Central memory CD4-positive, alpha-beta T cell (primary cell): Measurements from ENCODE around the gene OBSL1.

Experiments used
- DNase-seq: peaks from one replicate; pipeline ENCODE4 v3.0.0; 2022

OBSL1 gene

DNA sequence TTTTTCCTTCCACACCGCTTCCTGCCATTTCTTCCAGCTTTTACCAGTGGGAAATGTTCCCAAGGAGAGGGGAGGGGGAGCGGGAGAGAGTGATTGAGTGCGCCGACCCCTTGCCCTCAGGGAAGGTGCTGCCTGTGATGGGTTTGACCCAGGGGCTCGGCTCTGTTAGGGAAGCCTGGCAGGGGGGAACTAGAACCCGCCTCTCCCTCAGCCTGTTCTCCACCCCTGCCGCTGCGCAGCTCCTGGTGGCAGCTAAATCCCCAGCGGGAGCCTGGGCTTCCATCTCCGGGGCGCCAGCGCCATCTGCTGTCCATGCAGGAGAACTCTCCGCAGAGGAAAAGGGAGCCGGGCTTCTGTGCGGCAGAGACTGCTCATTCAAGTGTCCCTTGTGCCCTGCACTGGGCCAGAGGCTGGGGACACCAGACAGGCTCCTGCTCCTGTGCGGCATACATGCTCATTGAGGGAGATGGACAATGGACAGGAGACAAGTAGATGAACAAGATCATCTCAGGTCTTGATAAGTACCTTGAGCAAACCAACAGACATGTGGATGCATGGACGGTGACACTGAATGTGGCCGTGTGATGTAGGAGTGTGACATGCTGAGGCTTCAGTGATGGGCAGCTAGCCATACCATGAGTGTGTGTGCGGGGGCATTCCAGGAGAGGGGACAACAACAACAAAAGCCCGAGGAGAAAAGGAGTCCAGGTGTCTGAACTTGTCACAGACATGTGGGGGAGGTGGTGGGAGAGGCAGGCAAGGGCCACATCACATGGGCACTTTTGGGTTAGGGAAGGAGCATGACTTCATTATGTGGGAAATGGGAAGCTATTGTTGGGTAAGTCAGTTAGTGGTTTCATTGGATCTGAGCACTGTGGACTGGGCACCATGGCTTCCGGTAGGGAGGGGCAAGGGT is 41.0 kb downstream of the OBSL1 start:
- DNase-seq, result peak; percentile 79

GRCh38 chr2:219527472-219527871 is 43.9 kb downstream of the OBSL1 start:
- no peak for DNase-seq

- DNase-seq, result no peak
Measured at GRCh38 chr2:219527076-219527394, 44.3 kb downstream of the OBSL1 start.

- no peak for DNase-seq
Measured at GRCh38 chr2:219526320-219527075, 44.8 kb downstream of the OBSL1 start.

- DNase-seq, result no peak
Measured at GRCh38 chr2:219525533-219526232, 45.7 kb downstream of the OBSL1 start.

DNA sequence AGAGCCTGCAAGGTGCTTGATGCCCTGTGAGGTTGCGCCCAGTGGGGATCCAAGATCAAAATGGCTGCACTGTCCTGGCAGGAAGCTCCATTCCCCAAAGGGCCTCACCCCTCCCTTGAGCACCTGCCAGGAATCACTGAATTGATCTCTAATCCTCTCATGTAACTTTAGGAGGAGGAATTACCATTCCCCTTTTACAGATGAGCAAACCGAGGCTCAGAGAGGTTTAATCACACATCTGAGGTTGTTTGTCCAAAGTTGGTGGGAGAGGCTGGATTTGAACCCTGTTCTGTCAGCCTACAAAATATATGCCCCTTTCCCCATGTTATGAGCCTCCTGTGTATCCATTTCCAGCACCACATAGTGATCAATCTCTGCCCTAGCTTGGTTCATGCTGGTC is 46.5 kb downstream of the OBSL1 start:
- no peak for DNase-seq

DNA sequence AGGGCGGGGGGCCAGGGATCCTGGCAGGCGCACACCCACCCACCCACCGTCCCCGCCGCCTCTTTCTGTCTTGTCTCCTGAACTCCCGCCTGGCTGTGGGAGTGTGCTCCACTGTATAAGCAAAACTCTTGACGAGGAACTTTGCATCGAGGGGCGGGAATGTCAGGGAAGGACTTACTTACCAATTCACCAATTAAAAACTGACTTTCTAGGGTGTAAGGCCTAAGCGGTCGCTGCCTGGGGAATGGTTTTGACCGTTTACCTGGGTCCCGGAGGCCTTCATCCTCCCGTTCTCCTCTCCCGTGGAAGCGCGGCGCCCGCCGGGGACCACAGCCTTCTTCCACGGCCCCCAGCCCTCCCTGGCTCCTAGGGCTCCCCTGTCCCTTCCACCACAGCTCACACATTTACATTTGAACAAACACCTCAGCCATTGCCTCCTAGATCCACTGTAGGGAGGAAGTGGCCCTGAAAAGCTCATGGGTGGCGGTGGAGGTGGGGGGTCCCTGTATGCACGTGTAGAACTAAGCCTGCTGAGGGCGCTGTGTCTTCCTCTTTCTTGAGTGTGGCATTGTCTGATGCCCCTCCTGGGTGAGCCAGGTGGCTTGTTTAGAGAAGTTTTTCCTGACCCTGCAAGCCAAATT is 48.2 kb downstream of the OBSL1 start:
- no peak for DNase-seq

DNA sequence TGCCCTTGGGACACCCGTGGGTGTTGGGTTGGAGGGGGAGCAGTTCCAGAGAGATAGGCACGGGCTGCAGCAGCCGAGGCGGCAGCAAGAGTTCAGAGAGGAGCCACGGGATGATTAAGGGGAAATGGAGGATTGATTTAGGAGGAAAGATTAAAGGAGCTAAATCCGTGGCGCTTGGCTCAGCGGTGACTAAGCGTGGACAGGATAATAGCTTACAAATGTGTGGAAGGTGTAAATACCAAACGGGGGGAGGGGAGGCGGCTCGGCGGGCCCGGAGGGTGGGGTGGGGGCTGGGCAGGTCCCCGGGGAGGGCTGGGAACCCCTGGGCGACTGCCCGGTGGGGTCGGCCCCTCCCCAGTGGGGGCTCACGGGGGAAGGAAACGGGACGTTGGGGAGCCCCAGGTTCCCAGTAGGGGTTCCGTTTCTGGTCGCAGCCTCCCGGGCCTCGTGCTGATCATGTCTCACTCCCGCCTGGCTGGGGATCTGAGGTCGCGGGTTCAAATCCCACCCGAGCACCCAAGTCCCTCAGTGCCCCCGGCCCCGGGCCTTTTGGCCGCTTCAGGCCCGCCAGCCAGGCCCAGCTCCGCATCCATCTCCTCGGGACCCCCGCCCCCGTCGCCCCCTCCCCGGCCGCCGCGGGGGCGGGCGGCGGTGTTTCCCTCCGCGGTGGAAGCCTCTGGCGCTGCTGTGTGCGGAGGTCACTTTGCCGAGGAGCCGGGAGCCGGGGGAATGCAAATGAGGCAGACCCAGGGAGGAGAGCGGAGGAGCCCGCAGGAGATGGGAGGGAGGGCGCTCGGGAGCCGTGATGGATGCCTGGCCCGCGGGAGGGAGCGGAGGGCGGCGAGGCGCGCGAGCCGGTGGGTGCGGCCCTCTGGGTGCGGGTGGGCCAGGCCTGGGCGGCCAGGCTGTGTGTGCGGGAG is 49.0 kb downstream of the OBSL1 start:
- DNase-seq, result no peak

- DNase-seq, result no peak
Measured at GRCh38 chr2:219521066-219521880, 50.1 kb downstream of the OBSL1 start.

- no peak for DNase-seq
Measured at GRCh38 chr2:219520079-219520478, 51.3 kb downstream of the OBSL1 start.

GRCh38 chr2:219519526-219519916 is 51.8 kb downstream of the OBSL1 start:
- no peak for DNase-seq

DNA sequence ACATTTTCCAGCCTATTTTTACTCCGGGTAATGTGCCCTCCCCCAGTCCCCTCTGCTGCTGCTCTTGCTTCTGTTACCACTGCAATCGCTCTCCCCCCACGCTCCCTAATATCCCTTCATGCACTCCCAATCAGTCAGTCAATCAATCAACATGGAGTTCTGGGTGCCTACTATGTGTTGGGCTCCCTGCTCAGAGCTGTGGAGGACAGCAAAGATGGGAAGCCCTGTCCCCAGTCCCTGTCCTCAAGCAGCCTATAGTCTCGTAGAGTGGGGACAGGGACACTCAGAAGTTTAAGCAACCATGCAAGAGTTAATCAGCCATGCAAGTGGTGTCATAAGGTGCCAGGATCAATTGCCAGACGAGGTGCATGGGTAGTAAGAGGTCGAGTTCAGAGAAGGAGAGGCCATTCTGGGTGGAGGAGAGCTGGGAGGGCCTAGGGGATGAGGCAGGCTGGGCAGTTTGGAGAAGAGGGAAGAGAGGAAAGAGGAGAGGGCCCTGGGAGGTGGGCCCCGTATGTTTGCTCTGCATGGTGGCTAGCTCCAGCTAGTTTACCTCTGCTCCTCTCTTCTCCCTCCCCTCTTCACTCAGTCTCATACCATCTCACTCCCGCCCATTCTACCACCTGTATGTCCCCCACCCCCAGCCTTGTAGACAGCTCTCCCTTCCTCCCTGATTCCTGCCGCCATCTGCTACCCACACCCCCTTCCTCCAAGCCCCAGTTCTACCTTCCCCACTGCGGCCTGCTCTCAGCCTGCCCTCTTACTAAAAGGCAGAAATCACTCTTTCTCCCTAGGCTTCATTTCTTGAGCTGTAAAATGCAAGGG is 53.2 kb downstream of the OBSL1 start:
- no peak for DNase-seq

DNA sequence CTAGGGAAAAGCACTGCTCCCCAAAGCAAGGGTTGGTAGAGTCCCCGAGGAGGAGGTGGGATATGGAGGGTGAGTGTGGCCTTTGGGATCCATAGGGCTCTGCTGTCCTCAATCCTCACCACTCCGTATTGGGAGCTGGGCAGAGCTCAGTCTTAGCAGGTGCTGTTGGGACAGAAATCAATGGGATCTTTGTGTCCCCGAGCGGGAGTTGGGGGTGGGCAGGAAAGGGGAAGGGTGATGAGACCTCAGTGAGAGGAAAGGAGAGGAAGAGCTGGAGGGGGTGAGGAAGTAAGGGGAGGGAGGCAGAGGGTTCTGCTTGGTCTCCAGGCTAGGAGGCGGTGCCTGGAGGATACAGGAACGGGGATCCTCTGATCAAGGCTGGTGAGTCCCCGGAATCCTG is 54.5 kb downstream of the OBSL1 start:
- no peak for DNase-seq

DNA sequence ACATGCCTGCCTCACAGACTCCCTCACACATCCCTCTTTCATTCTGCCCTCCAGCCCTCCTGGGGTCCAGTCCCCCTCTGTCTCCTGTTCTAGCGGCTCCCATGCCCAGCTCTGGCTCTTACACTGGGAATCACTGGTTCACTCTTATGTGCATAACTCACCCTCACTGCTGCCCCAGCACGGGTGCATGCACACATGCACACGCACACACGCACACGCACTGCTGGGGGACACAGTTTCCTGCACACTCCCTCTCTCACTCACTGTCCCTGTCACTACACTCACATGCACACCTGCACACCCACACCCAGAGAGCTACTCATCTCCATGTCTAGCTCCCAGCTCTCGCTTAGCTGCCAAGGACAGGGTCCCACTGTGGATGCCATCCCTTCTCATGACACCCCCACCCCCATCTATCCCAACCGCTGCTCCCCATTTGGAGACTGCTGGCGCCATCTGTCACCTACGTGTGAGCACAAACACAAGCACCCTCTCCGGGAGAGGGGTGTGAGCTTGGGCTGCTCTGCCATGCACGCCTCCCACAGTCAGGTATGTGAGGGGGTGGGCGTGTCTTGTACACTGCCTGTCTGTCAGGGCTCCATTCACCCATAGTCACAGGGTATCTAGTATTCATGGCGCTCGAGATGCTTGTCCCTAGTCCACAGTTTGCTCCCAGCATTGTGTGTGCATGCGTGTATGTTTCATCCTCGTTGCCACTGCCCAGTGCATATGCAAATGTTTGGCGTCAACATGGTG is 55.3 kb downstream of the OBSL1 start:
- no peak for DNase-seq

- DNase-seq, result no peak
Measured at GRCh38 chr2:219514836-219515235, 56.5 kb downstream of the OBSL1 start.

DNA sequence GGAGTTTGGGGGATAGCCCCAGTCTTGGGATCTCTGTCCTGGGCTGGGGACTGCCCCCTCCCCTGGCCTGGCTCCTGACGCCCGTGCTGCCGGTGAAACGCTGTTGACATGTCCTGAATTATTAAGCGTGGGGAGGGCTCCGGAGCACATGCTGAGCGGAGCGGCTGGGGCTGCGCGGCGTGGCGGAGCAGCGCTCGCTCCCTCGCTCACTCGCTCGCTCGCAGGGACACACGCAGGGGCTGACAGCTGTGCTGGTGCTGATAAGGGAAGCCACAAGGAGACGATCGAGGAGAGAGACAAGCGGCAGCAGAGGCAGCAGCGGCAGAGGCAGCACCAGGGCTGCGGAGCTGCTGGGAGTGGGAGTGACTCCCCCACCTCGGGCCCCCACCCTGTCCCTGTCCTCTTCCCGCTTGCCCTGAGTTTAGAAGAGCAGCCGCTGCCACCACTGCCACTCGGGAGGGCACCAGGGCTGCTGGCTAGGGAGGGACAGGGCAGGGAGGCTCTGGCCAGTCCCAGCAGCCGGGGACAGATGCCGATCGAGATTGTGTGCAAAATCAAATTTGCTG is 57.1 kb downstream of the OBSL1 start, which contains the start of gene ASIC4:
Gene ASIC4 (plus strand): TSS at position 287 of the 566 bp plus-strand sequence. CDS start 243 bp downstream, at position 530.
- no peak for DNase-seq

DNA sequence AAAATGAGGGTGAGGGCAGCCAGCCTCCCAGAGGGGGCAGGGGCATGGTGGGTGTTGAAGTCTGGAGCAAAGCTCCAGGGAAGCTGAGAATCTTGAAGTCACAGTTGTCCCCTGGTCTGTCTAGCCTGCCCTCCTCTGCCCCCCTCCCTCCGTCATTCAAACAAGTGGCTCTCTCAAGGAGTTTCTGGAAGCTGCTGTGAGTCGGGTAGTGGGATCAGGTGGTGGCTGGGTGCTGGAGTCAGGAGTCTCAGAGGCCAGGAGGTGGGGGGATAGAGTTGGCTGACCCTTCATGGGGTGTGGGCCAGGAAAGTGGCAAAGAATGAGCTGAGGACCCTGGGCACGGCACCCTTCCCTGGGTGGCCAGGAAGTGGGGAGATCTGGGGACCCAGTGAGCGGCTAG is 57.6 kb downstream of the OBSL1 start:
- no peak for DNase-seq

DNA sequence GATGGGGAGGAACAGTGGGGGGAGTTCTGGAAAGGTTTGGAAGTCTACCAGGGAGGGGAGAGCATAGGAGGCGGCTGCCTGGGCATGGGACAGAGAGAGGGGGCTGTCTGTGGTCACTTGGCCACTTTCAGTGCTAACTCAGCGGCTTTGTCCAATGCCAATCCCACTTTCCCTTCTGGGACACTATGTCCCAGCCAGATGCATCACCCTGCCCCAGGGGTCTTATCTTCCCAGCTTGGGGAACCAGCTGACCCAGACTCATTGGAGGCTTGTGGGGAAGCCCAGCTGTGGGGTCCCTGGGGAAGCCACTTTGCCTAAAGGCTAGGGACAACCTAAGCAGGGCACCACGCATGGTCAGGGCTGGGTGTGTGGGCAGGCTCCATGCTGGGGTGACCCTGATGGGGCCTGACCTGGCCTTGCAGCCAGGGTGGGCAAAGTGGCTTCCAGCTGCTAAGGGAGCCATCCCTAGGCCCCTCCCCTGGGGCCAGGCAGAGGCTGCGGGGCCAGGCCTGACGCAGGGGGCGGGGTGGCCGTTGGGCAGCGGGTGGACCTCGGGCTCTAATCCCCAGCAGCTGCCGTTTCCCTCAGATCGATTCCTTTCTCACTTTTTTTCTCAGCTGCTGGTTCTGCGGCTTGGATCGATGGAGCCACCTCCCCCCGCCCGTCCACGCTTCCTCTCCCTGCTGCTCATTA is 58.7 kb downstream of the OBSL1 start:
- no peak for DNase-seq
